GM13977 (cell line): ENCODE measurements around the gene ANAPC5.

Experiments used
- DNase-seq: peaks from one replicate; pipeline ENCODE4 v3.0.0; 2012; ENCODE audit warnings: low spot score
- CTCF ChIP-seq: IDR thresholded peaks from 2 replicates; pipeline ENCODE4 v1.5.1; 2012; ENCODE audit warnings: mild to moderate bottlenecking, control low read depth; ENCODE audit not compliant: insufficient read depth; ENCODE audit errors: extremely low read depth, missing control alignments
- in situ Hi-C: fragments of 300-500 bp; cut with MboI; formaldehyde crosslinking; loops from one replicate; pipeline ENCODE4 v1.12.0; 2022; ENCODE audit warnings: low sequenced_read_pairs, low pct_unique_long_range_greater_than_20kb, mixed read lengths, inconsistent platforms; ENCODE audit not compliant: unreplicated experiment

ANAPC5 gene

DNA sequence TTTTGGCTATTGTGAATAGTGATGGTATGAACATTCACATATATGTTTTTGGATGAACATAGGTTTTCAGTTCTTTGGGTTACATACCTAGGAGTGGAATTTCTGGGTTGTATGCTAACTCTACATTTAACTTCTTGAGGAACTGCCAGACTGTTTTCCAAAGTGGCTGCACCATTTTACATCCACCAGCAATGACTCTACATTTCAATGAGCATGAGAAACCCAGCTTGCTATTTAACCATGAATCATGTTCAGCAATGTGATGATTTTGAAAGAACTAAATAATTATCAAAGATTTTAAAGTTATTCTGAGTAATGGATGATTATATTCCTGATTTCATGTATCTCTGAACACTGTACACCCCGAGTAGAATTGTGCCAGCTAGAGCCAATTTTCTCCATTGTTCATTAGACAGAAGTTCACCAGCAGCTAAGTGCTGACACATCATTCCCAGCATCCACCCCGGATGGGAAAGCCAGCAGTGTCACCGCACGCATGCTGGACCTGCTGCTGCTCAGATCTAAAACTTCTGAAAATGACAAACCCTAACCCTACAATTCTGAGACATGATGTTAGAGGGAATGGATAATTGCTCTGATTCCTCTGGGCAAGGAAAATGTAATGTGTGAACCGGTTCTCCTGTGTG lies 13.3 kb upstream of the ANAPC5 start:
- in situ Hi-C loops: no loop called here

GRCh38 chr12:121364683-121365121 lies 12.5 kb upstream of the ANAPC5 start:
- no peak for DNase-seq
- TF ChIP-seq CTCF: no peak
- in situ Hi-C loops: no loop called here

More for the DNA sequence above, 13.3 kb upstream of the ANAPC5 start:
- DNase-seq: no peak
- TF ChIP-seq CTCF: no peak

GRCh38 chr12:121358073-121358472 lies 5.9 kb upstream of the ANAPC5 start:
- DNase-seq: no peak
- in situ Hi-C loops: no loop called here
- TF ChIP-seq CTCF: no peak

- no peak for TF ChIP-seq CTCF
- in situ Hi-C loops: no loop called here
Observed at GRCh38 chr12:121357331-121357730, 5.1 kb upstream of the ANAPC5 start.

GRCh38 chr12:121356657-121357056 lies 4.4 kb upstream of the ANAPC5 start:
- in situ Hi-C loops: no loop called here
- no peak for DNase-seq
- TF ChIP-seq CTCF: no peak

More at GRCh38 chr12:121357331-121357730, 5.1 kb upstream of the ANAPC5 start:
- no peak for DNase-seq

DNA sequence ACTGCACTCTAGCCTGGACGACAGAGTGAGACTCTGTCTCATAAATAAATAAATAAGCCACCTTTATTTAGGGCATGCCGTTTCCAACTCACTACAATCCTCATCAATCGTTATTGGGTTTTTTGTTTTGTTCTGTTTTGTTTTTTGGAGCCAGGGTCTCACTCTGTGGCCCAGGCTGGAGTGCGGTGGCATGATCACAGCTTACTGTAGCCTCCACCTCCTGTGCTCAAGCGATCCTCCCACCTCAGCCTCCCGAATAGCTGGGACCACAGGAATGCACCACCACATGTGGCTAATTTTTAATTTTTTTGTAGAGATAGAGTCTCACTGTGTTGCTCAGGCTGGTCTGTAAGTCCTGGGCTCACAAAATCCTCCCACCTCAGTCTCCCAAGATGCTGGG lies 3.6 kb upstream of the ANAPC5 start:
- TF ChIP-seq CTCF: no peak
- no peak for DNase-seq
- in situ Hi-C loops: no loop called here
